Endodermal cell (in vitro differentiated cells): ENCODE measurements around the gene CNBD2. TPM values are rescaled to one million over a fixed set of nuclear protein-coding genes. Genes with fewer than 3 reads are reported as not detected.

Source experiments
- DNase-seq: peaks from one replicate; pipeline ENCODE4 v3.0.0-alpha.2; 2017
- H3K27ac ChIP-seq: 2 replicates; pipeline ENCODE4 v1.5.1; 2013; ENCODE audit warnings: mild to moderate bottlenecking, low read depth, low read length, moderate library complexity
- H3K27me3 ChIP-seq: 2 replicates; pipeline ENCODE4 v1.6.1; 2013; ENCODE audit warnings: mild to moderate bottlenecking, low read length, moderate library complexity; ENCODE audit not compliant: insufficient read depth, control insufficient read depth, poor library complexity, severe bottlenecking
- H3K36me3 ChIP-seq: 2 replicates; pipeline ENCODE4 v1.7.0; 2013; ENCODE audit warnings: mild to moderate bottlenecking, low read length, moderate library complexity; ENCODE audit not compliant: control insufficient read depth, insufficient read depth
- H3K4me1 ChIP-seq: one replicate; pipeline ENCODE4 v1.7.0; 2013; ENCODE audit warnings: low read length; ENCODE audit not compliant: control insufficient read depth, insufficient read depth
- H3K4me3 ChIP-seq: 2 replicates; pipeline ENCODE4 v1.5.1; 2013; ENCODE audit warnings: mild to moderate bottlenecking, low read length, moderate library complexity
- H3K9ac ChIP-seq: 2 replicates; pipeline ENCODE4 v1.6.1; 2013; ENCODE audit warnings: mild to moderate bottlenecking, low read length, moderate library complexity; ENCODE audit not compliant: poor library complexity, severe bottlenecking; ENCODE audit errors: extremely low read depth
- H3K9me3 ChIP-seq: 2 replicates; pipeline ENCODE4 v1.6.1; 2013; ENCODE audit warnings: mild to moderate bottlenecking, low read length, moderate library complexity; ENCODE audit not compliant: control insufficient read depth
- H3K27ac Mint-ChIP-seq: 2 replicates; pipeline ENCODE4 v1.8.0; 2020; ENCODE audit warnings: mixed read lengths
- H3K27me3 Mint-ChIP-seq: 2 replicates; pipeline ENCODE4 v1.8.0; 2021; ENCODE audit warnings: mild to moderate bottlenecking, mixed read lengths; ENCODE audit not compliant: insufficient read depth
- H3K36me3 Mint-ChIP-seq: 2 replicates; pipeline ENCODE4 v1.8.0; 2020; ENCODE audit warnings: low read depth, mixed read lengths
- H3K4me1 Mint-ChIP-seq: 2 replicates; pipeline ENCODE4 v1.8.0; 2020; ENCODE audit warnings: mixed read lengths
- H3K4me3 Mint-ChIP-seq: 2 replicates; pipeline ENCODE4 v1.8.0; 2020; ENCODE audit warnings: mild to moderate bottlenecking, moderate library complexity, mixed read lengths
- H3K9me3 Mint-ChIP-seq: 2 replicates; pipeline ENCODE4 v1.8.0; 2020; ENCODE audit warnings: mild to moderate bottlenecking, mixed read lengths
- CTCF ChIP-seq: fragments of 200-600 bp; sonication (generic); conservative IDR thresholded peaks from 2 replicates; pipeline ENCODE4 v1.5.0; 2021; ENCODE audit warnings: antibody characterized with exemption, mild to moderate bottlenecking
- WGBS, 2 experiments: methylation state at CpG; one replicate each; pipeline versions ENCODE4 v1.1.5 to v1.1.7; 2013; ENCODE audit warnings: missing lambda C conversion rate in 2 of 2, mixed read lengths in 1 of 2; ENCODE audit not compliant: insufficient coverage in 1 of 2, insufficient read length in 1 of 2; 5-methylcytosine and 5-hydroxymethylcytosine counted together
- total RNA-seq, 2 donors: library from RNA; stranded (reverse); fragmentation: NEBNext Ultra II Directional in 1 of 2; extraction: Animal tissue kit (Norgen Biotek cat#: 25700) in 1 of 2; gene quantifications; 2 replicates in 1 of 2; 3 replicates in 1 of 2; pipeline ENCODE4 v1.2.1, GENCODE V29; 2021

The CNBD2 gene
- total RNA-seq, 2 donors from 2014 or later = 1.3 to 1.9 TPM

- no peak overlapping the region for H3K4me3 Mint-ChIP-seq
- H3K4me1 Mint-ChIP-seq = peaks cover 9% of the 10 kb centered on the region
- H3K9ac ChIP-seq = no peak overlapping the region
- H3K4me1 ChIP-seq = peaks cover 3% of the 10 kb centered on the region
- peak; percentile 93 for DNase-seq
- H3K27ac ChIP-seq = peak overlapping the region; percentile 22
- H3K9me3 Mint-ChIP-seq = no peaks in the 10 kb centered on the region
- no peaks in the 10 kb centered on the region for H3K9me3 ChIP-seq
- H3K36me3 Mint-ChIP-seq = no peaks in the 10 kb centered on the region
- H3K36me3 ChIP-seq = no peaks in the 10 kb centered on the region
- no peak overlapping the region for H3K4me3 ChIP-seq
- H3K27me3 Mint-ChIP-seq = no peaks in the 10 kb centered on the region
- H3K27ac Mint-ChIP-seq = peak overlapping the region; percentile 88
- 8 to 45% methylated on average over 2 to 4 of the region's 4 CpGs for whole genome bisulfite sequencing, 2 experiments
- TF ChIP-seq CTCF = no peak
- no peaks in the 10 kb centered on the region for H3K27me3 ChIP-seq
Measured at GRCh38 chr20:36010825-36011224, 42.4 kb downstream of the CNBD2 start.

GRCh38 chr20:36015806-36016403 is 47.5 kb downstream of the CNBD2 start:
- 96% methylated on average over 1 of the region's 1 CpG; no CpG with 5 or more reads in 1 of the 2 experiments for WGBS, 2 experiments
- Mint-ChIP-seq H3K27me3 (no peaks in the 10 kb centered on the region), H3K4me3 (no peak overlapping the region), H3K27ac (no peak overlapping the region), H3K36me3 (no peaks in the 10 kb centered on the region), H3K4me1 (peaks cover 11% of the 10 kb centered on the region), H3K9me3 (no peaks in the 10 kb centered on the region)
- Histone ChIP-seq H3K36me3 (no peaks in the 10 kb centered on the region), H3K27ac (no peak overlapping the region), H3K9me3 (no peaks in the 10 kb centered on the region), H3K4me3 (no peak overlapping the region), H3K4me1 (peaks cover 3% of the 10 kb centered on the region), H3K27me3 (no peaks in the 10 kb centered on the region), H3K9ac (no peak overlapping the region)
- DNase-seq = no peak
- TF ChIP-seq CTCF = no peak

DNA sequence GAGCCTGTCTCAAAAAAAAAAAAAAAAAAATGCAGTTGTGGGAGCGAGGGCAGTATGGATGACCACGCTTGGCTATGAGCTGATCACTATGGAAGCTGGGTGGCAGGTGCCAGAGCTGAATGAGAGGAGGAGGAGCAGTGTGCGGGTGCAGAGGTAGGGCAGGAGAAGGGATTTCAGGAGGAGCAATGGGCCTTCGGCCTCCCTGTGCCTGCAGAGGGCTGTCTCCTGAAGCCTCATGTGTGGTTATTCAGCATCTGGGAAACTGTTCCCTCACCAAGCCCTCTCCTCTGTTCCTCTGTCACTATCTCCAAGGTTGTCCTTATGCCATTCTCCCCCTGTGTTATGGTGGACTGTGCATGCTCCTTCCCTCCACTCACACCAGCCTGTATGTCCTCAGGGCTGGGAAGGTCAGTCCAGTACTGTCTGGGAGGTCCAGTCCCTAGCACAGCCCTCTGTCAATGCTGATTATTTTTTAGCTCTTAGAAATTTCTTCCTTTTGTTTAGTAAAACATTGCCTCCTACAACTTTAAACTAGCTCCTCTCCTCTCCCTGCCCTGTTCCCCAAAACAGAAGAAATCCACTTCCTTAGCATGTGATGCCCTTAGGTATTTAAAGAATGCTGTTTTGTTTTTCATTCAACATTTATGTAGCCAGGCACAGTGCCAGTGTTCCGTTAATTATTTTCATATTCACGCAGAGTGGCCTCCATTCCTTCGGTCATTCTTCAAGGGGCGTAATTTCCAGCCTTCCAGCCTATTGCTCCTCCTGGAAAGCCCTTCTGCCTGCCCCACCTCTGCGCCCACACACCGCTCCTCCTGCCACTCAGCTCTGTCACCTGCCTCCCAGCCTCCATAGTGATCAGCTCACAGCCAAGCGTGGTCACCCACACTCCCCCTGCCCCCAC is 48.9 kb downstream of the CNBD2 start:
- H3K4me1 ChIP-seq = no peaks in the 10 kb centered on the region
- 84 to 90% methylated on average over 6 to 11 of the region's 11 CpGs for WGBS, 2 experiments

More for the DNA sequence above, 48.9 kb downstream of the CNBD2 start:
- Histone ChIP-seq H3K4me3 (no peak overlapping the region), H3K36me3 (no peaks in the 10 kb centered on the region), H3K27ac (no peak overlapping the region), H3K27me3 (no peaks in the 10 kb centered on the region), H3K9me3 (no peaks in the 10 kb centered on the region), H3K9ac (no peak overlapping the region)
- H3K9me3 Mint-ChIP-seq = no peaks in the 10 kb centered on the region
- no peaks in the 10 kb centered on the region for H3K36me3 Mint-ChIP-seq
- H3K4me1 Mint-ChIP-seq = peaks cover 7% of the 10 kb centered on the region
- H3K4me3 Mint-ChIP-seq = no peak overlapping the region
- peak overlapping the region; percentile 35 for H3K27ac Mint-ChIP-seq
- peak; percentile 52 for DNase-seq
- H3K27me3 Mint-ChIP-seq = peaks cover 2% of the 10 kb centered on the region
- TF ChIP-seq CTCF = no peak
